ENCODE data around the gene WDFY1. TPM values are rescaled to one million over a fixed set of nuclear protein-coding genes. Genes with fewer than 3 reads are reported as not detected.

Gene WDFY1
- total RNA-seq, 4 donors from 2014 or later = 36.9 to 82.0 (median 65.0) TPM

GRCh38 chr2:223832241-223832903, 112.8 kb downstream of the WDFY1 start:
- Histone ChIP-seq H3K9me3 (no peaks in the 10 kb centered on the region), H3K4me3 (no peak overlapping the region), H3K36me3 (no peaks in the 10 kb centered on the region), H3K4me1 (peaks cover 0 to 14% (median 0%) of the 10 kb centered on the region in 4 donors), H3K27ac (no peak overlapping the region), H3K27me3 (no peaks in the 10 kb centered on the region)
- TF ChIP-seq POLR2A (IDR thresholded peaks at IDR 0.05) (no peak), CTCF (IDR thresholded peaks at IDR 0.05) (no peak)
- no peak for DNase-seq

GRCh38 chr2:223829128-223829527, 116.0 kb downstream of the WDFY1 start:
- Histone ChIP-seq H3K27me3 (no peaks in the 10 kb centered on the region), H3K4me3 (no peak overlapping the region), H3K36me3 (no peaks in the 10 kb centered on the region), H3K9me3 (no peaks in the 10 kb centered on the region), H3K4me1 (peaks cover 0 to 3% (median 0%) of the 10 kb centered on the region in 4 donors), H3K27ac (no peak overlapping the region)
- no peak for DNase-seq
- TF ChIP-seq CTCF (IDR thresholded peaks at IDR 0.05) = no peak
- TF ChIP-seq POLR2A (IDR thresholded peaks at IDR 0.05) = no peak

GRCh38 chr2:223828314-223828713, 116.8 kb downstream of the WDFY1 start:
- Histone ChIP-seq H3K27ac (no peak overlapping the region), H3K27me3 (no peaks in the 10 kb centered on the region), H3K36me3 (no peaks in the 10 kb centered on the region), H3K4me1 (peaks cover 0 to 3% (median 0%) of the 10 kb centered on the region in 4 donors), H3K9me3 (no peaks in the 10 kb centered on the region), H3K4me3 (no peak overlapping the region)
- TF ChIP-seq POLR2A (IDR thresholded peaks at IDR 0.05) (no peak), CTCF (IDR thresholded peaks at IDR 0.05) (no peak)
- DNase-seq = no peak

- H3K27me3 ChIP-seq = no peaks in the 10 kb centered on the region
- H3K9me3 ChIP-seq = no peaks in the 10 kb centered on the region
- no peak for DNase-seq
- TF ChIP-seq POLR2A (IDR thresholded peaks at IDR 0.05) = no peak
- TF ChIP-seq CTCF (IDR thresholded peaks at IDR 0.05) = no peak
- no peaks in the 10 kb centered on the region for H3K36me3 ChIP-seq
- H3K27ac ChIP-seq = peak overlapping the region in 1 of 4 donors; percentile 8
- no peak overlapping the region for H3K4me3 ChIP-seq
- no peaks in the 10 kb centered on the region for H3K4me1 ChIP-seq
Measured at GRCh38 chr2:223826995-223827394, 118.1 kb downstream of the WDFY1 start.

Other genes with a start within 250 kb of the WDFY1 start
- 10 to 100 TPM in 2 of 4 donors, 1 to 10 TPM in 2; 6.3 to 17.0 (median 9.6) TPM for gene AP1S3, start 107.8 kb downstream of the WDFY1 start, total RNA-seq
- 10 to 100 TPM; 17.6 to 36.3 (median 22.2) TPM for gene MRPL44, start 12.1 kb upstream of the WDFY1 start, total RNA-seq
- gene SERPINE2, start 94.0 kb upstream of the WDFY1 start, total RNA-seq = 10 to 100 TPM in 3 of 4 donors, 1 to 10 TPM in 1; 2.8 to 19.8 (median 15.5) TPM

Data from Peyer's patch (tissue), 4 donors.